Placental pericyte (primary cell): ENCODE measurements around the gene RPN1. TPM values are rescaled to one million over a fixed set of nuclear protein-coding genes. Genes with fewer than 3 reads are reported as not detected.

Experiments used
- total RNA-seq: library from RNA; depleted of rRNA; stranded (reverse); fragments of >200 nt; gene quantifications from 2 replicates; pipeline ENCODE4 v1.2.3, GENCODE V29; 2012

Gene RPN1
- total RNA-seq, result 640 and 841 TPM in 2 replicates

DNA sequence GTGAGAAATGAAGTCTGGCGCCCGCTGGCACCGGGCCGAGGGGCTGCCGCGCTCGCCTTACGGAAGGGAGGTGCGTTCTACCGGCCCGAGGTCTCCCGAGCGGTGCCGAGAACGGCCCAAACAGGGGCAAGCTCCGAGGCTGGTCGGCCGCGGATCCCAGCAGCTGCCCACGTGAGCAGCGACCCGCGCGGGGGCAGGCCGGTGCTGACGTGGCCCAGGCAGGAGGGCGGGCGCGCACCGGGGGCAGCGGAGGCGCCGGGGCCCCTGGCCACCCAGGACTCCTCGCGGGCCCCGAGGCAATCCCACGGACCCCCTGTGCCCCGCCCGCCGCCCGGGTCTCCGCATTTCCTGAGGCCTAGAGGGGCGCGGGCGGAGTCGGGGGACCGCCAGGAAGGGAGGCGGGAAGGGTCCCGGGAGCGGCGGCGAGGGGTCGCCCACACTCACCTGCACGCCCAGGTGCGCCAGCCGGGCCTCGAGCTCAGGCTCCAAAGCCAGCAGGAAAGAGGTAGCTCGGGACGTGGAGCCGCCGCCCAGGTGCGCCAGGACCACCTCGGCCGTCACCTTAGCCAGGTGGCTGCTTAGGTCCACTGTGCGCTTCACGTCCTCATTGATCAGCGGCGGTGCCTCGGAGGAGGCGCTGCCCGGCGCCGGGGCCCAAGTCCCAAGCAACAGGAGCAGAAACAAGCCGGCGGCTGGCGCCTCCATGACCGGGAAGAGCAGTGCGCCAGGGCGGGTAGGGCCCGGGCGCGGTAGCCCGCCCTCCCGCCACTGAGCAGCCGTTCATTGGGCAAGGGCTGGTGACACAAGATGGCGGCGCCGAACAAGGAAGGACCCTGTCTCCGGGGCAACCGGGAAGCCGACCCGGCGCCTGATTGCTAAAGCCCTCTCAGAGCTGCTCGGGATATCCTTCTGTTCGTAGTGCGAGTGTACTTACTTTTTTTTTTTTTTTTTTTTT, at the start of gene RPN1:
RPN1 (minus strand) TSS at position 723 of the 955 bp plus-strand sequence; CDS start at position 705, 18 bp downstream.

Other genes starting within 250 kb of the RPN1 start
- not detected in 2 replicates for gene DNAJB8, start 183.9 kb downstream of the RPN1 start, total RNA-seq
- 2.0 and 18.9 TPM in 2 replicates for gene GATA2, start 157.6 kb downstream of the RPN1 start, total RNA-seq
- gene RAB7A, start 75.4 kb upstream of the RPN1 start, total RNA-seq, result 71.9 and 120 TPM in 2 replicates
- gene ACAD9, start 228.8 kb upstream of the RPN1 start, total RNA-seq, result 45.1 and 50.5 TPM in 2 replicates